Brain microvascular endothelial cell (primary cell): Measurements from ENCODE around the gene TCF25.

Experiments
- DNase-seq: peaks from one replicate; pipeline ENCODE4 v3.0.0-alpha.2; 2020
- H3K27ac ChIP-seq: fragments of 250-450 bp; sonication (Bioruptor Pico); 2 replicates; pipeline ENCODE4 v1.5.1; 2020; ENCODE audit warnings: mild to moderate bottlenecking, moderate library complexity
- H3K27me3 ChIP-seq: fragments of 250-450 bp; sonication (Bioruptor Pico); replicated peaks from 2 replicates; pipeline ENCODE4 v1.5.1; 2020; ENCODE audit warnings: mild to moderate bottlenecking
- H3K36me3 ChIP-seq: fragments of 250-450 bp; sonication (Bioruptor Pico); replicated peaks from 2 replicates; pipeline ENCODE4 v1.5.1; 2020; ENCODE audit warnings: mild to moderate bottlenecking
- H3K4me3 ChIP-seq: 2 replicates; pipeline ENCODE4 v1.5.1; 2011; ENCODE audit warnings: low read depth, mild to moderate bottlenecking, control low read depth, low read length, moderate library complexity
- CTCF ChIP-seq: IDR thresholded peaks from 2 replicates; pipeline ENCODE4 v1.5.1; 2011; ENCODE audit warnings: low read depth, mild to moderate bottlenecking, moderate library complexity, low read length, control low read depth, inconsistent platforms; ENCODE audit errors: missing control alignments
- in situ Hi-C: cut with HindIII; loops from 2 replicates; pipeline ENCODE4 v1.10.0; 2017; ENCODE audit warnings: low sequenced_read_pairs, low pct_ligation_motif_present

The TCF25 gene

GRCh38 chr16:89936508-89936907, 63.1 kb downstream of the TCF25 start:
- no peak overlapping the region for H3K4me3 ChIP-seq
- in situ Hi-C loops, result no loop called here
- H3K27me3 ChIP-seq, result no peaks in the 10 kb centered on the region
- TF ChIP-seq CTCF, result no peak
- no peak for DNase-seq
- peaks cover 51% of the 10 kb centered on the region for H3K36me3 ChIP-seq
- no peak overlapping the region for H3K27ac ChIP-seq

GRCh38 chr16:89936981-89937380, 63.6 kb downstream of the TCF25 start:
- H3K27ac ChIP-seq, result no peak overlapping the region
- H3K27me3 ChIP-seq, result no peaks in the 10 kb centered on the region
- no peak overlapping the region for H3K4me3 ChIP-seq
- DNase-seq, result no peak
- TF ChIP-seq CTCF, result no peak
- H3K36me3 ChIP-seq, result peaks cover 46% of the 10 kb centered on the region
- in situ Hi-C loops, result no loop called here

GRCh38 chr16:89938175-89938885, 64.9 kb downstream of the TCF25 start:
- no peak for DNase-seq
- in situ Hi-C loops, result no loop called here
- no peak for TF ChIP-seq CTCF
- peaks cover 33% of the 10 kb centered on the region for H3K36me3 ChIP-seq
- H3K27me3 ChIP-seq, result no peaks in the 10 kb centered on the region
- no peak overlapping the region for H3K4me3 ChIP-seq
- no peak overlapping the region for H3K27ac ChIP-seq

DNA sequence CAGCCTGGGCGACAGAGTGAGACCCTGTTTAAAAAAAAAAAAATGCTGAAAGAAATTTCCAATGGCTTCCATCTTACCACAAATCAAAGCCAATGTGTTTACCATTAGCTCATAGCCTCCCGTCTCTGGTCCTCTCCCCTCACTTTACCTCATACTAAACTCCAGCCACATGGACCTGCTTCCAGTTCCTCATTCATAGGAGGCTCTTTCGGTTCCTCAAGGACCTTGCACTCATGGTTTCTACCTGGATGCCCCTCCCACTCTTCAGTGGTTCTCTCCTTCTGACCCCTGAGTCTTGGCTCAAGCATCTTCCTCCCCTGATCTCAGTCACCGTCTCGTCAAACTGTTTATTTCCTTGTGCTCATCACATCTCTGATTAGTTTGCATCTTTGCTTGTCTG, 71.4 kb downstream of the TCF25 start:
- H3K27ac ChIP-seq, result no peak overlapping the region
- in situ Hi-C loops, result no loop called here
- no peak for TF ChIP-seq CTCF
- no peak overlapping the region for H3K4me3 ChIP-seq
- no peak for DNase-seq
- no peaks in the 10 kb centered on the region for H3K27me3 ChIP-seq
- no peaks in the 10 kb centered on the region for H3K36me3 ChIP-seq

- in situ Hi-C loops, result no loop called here
- no peak for DNase-seq
Measured at GRCh38 chr16:89945654-89946053, 72.3 kb downstream of the TCF25 start.

More at GRCh38 chr16:89945654-89946053, 72.3 kb downstream of the TCF25 start:
- TF ChIP-seq CTCF, result no peak
- Histone ChIP-seq H3K27me3 (no peaks in the 10 kb centered on the region), H3K4me3 (no peak overlapping the region), H3K36me3 (no peaks in the 10 kb centered on the region), H3K27ac (no peak overlapping the region)
